Measurements from ENCODE around the gene SLC5A2.

The SLC5A2 gene

DNA sequence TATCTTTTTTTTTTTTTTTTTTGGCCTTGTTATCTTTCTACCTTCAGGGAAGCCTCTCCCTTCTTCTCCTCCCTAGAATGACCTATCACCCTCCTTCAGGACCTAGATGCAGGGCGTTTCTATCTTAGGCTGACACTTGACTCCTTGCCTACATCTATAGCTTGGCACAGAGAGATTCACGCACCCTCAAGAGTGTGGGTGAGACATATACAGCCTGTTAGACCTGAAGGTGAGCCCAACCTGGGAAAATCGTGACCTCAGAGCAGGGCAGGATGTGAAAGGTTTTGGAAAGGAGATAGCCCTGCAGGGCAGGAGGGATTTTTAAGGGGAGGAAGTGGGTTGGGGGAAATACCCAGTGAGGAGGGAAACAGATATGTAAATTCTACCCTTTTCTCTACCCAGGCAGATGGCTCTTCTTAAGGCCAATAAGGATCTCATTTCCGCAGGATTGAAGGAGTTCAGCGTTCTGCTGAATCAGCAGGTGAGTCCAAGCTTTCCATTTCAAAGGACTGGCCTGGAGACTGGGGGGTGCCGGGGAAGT lies 44.9 kb downstream of the SLC5A2 start, which contains the start of gene AHSP:
AHSP (plus strand) TSS at position 167 of the 541 bp plus-strand sequence; CDS start at position 407, 240 bp downstream.
- H3K9me3 ChIP-seq (replicated peaks in 1 of 2; ENCODE audit: control insufficient read depth in 2 of 2, insufficient read depth in 1 of 2, low read depth in 1 of 2, low read length in 2 of 2) = peaks cover 3 to 7% of the 10 kb centered on the region in 2 donors
- H3K27me3 ChIP-seq (ENCODE audit: control insufficient read depth in 3 of 3, insufficient read depth in 3 of 3, low read depth in 1 of 3, low read length in 3 of 3) = peaks cover 0 to 37% (median 34%) of the 10 kb centered on the region in 3 experiments
- H3K27ac ChIP-seq (replicated peaks; ENCODE audit: low read length) = no peak within 1 kb of the TSS
- no peak within 1 kb of the TSS for H4K91ac ChIP-seq (ENCODE audit: low read depth, low read length, poor library complexity)
- DNase-seq (ENCODE audit: low spot score) = no peak
- no peak within 1 kb of the TSS for H2AK5ac ChIP-seq (ENCODE audit: low read depth, low read length)
- H3K14ac ChIP-seq (ENCODE audit: low read length) = no peak within 1 kb of the TSS
- H2BK15ac ChIP-seq (ENCODE audit: low read length) = no peak within 1 kb of the TSS
- H3K4me3 ChIP-seq (ENCODE audit: low read length in 2 of 2) = peak within 1 kb of the TSS in 1 of 2 donors; percentile 32
- H2BK5ac ChIP-seq (ENCODE audit: low read length) = no peak within 1 kb of the TSS
- no CpG with 5 or more reads among the region's 6 CpGs for WGBS, 2 donors (ENCODE audit: extremely low coverage in 2 of 2, insufficient read length in 2 of 2, insufficient replicate concordance in 1 of 2)
- H3K18ac ChIP-seq (ENCODE audit: low read length) = no peak within 1 kb of the TSS
- no peak within 1 kb of the TSS for H4K8ac ChIP-seq (ENCODE audit: low read depth, low read length)
- H3K9ac ChIP-seq (ENCODE audit: low read depth, low read length, poor library complexity) = no peak within 1 kb of the TSS
- H2AFZ ChIP-seq (ENCODE audit: low read length) = peak within 1 kb of the TSS; percentile 78
- no peaks in the 10 kb centered on the region for H3K36me3 ChIP-seq (replicated peaks in 1 of 2; ENCODE audit: control insufficient read depth in 2 of 2, insufficient read depth in 2 of 2, low read length in 2 of 2)
- H3K79me1 ChIP-seq (ENCODE audit: low read depth, low read length) = no peaks in the 10 kb centered on the region
- H3K4me1 ChIP-seq (ENCODE audit: control insufficient read depth in 2 of 2, insufficient read depth in 1 of 2, low read depth in 1 of 2, low read length in 2 of 2) = peaks cover 0 to 4% of the 10 kb centered on the region in 2 donors
- no peak within 1 kb of the TSS for H3K4ac ChIP-seq (ENCODE audit: low read length)
- H2BK12ac ChIP-seq (ENCODE audit: low read length) = no peak within 1 kb of the TSS
- H3K23ac ChIP-seq (ENCODE audit: low read depth, low read length, poor library complexity) = no peak within 1 kb of the TSS
- H3K4me2 ChIP-seq (ENCODE audit: insufficient read depth, low read length, poor library complexity, severe bottlenecking) = peak within 1 kb of the TSS; percentile 56
- no peak within 1 kb of the TSS for H2BK120ac ChIP-seq (ENCODE audit: low read depth, low read length)

GRCh38 chr16:31528523-31529107 lies 45.7 kb downstream of the SLC5A2 start:
- H3K4me1 ChIP-seq (ENCODE audit: control insufficient read depth in 2 of 2, insufficient read depth in 1 of 2, low read depth in 1 of 2, low read length in 2 of 2) = peaks cover 0 to 4% of the 10 kb centered on the region in 2 donors
- WGBS, 2 donors (ENCODE audit: extremely low coverage in 2 of 2, insufficient read length in 2 of 2, insufficient replicate concordance in 1 of 2) = no CpG with 5 or more reads among the region's 11 CpGs
- no peak overlapping the region for H3K4ac ChIP-seq (ENCODE audit: low read length)
- H4K8ac ChIP-seq (ENCODE audit: low read depth, low read length) = no peak overlapping the region
- H3K9ac ChIP-seq (ENCODE audit: low read depth, low read length, poor library complexity) = no peak overlapping the region
- H3K14ac ChIP-seq (ENCODE audit: low read length) = no peak overlapping the region
- no peaks in the 10 kb centered on the region for H3K79me1 ChIP-seq (ENCODE audit: low read depth, low read length)
- DNase-seq (ENCODE audit: low spot score) = no peak
- no peak overlapping the region for H4K91ac ChIP-seq (ENCODE audit: low read depth, low read length, poor library complexity)
- no peak overlapping the region for H3K4me3 ChIP-seq (ENCODE audit: low read length in 2 of 2)
- H2BK12ac ChIP-seq (ENCODE audit: low read length) = no peak overlapping the region
- H2BK120ac ChIP-seq (ENCODE audit: low read depth, low read length) = no peak overlapping the region
- no peak overlapping the region for H2BK5ac ChIP-seq (ENCODE audit: low read length)
- no peak overlapping the region for H3K18ac ChIP-seq (ENCODE audit: low read length)
- peaks cover 0 to 42% (median 34%) of the 10 kb centered on the region in 3 experiments for H3K27me3 ChIP-seq (ENCODE audit: control insufficient read depth in 3 of 3, insufficient read depth in 3 of 3, low read depth in 1 of 3, low read length in 3 of 3)
- H3K36me3 ChIP-seq (replicated peaks in 1 of 2; ENCODE audit: control insufficient read depth in 2 of 2, insufficient read depth in 2 of 2, low read length in 2 of 2) = no peaks in the 10 kb centered on the region
- no peak overlapping the region for H2BK15ac ChIP-seq (ENCODE audit: low read length)
- H3K23ac ChIP-seq (ENCODE audit: low read depth, low read length, poor library complexity) = no peak overlapping the region
- H3K27ac ChIP-seq (replicated peaks; ENCODE audit: low read length) = no peak overlapping the region
- no peak overlapping the region for H2AK5ac ChIP-seq (ENCODE audit: low read depth, low read length)
- peak overlapping the region; percentile 56 for H3K4me2 ChIP-seq (ENCODE audit: insufficient read depth, low read length, poor library complexity, severe bottlenecking)
- peaks cover 3 to 9% of the 10 kb centered on the region in 2 donors for H3K9me3 ChIP-seq (replicated peaks in 1 of 2; ENCODE audit: control insufficient read depth in 2 of 2, insufficient read depth in 1 of 2, low read depth in 1 of 2, low read length in 2 of 2)
- peak overlapping the region; percentile 78 for H2AFZ ChIP-seq (ENCODE audit: low read length)

DNA sequence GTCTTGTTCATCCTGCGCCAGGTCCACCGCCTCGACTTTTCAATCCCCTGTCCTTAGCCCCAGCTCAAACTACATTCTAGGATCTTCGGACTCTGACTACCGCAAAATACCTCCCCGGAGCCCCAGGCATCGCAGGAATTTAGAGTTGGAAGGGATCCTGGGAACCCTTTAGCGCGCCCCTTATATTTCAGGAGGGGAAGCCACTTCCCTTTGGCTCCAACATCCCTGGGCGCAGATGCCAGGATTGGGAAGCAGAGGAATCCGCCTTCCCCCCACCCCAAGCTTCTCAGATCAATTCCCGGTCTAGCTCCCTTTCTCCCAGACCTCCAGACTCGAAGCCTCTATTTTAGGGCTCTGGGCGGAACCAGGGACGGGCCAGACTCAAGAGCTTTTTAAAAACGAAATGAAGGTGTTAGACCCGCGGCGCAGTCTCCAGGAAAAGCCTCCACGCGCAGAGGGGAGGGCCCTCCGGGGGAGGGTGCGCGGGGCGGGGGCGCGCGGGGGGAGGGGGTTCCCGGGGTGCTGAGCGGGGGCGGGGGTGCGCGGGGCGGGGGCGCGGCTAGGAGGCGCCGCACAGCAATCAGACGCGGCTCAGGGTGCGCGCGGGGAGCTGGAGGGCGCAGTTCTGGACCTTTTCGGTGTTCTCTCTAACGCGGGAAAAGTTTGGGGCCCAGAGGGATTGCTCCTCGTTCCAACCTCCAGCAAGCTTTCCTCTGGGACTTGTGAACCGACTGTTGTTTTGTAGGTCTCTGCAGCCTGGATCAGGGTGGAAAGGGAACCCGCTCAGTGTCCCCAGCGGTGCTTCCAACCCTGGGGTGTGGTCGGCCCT lies 46.4 kb downstream of the SLC5A2 start:
- Histone ChIP-seq H3K27ac (replicated peaks; ENCODE audit: low read length) (no peak overlapping the region), H2AK5ac (ENCODE audit: low read depth, low read length) (no peak overlapping the region), H4K91ac (ENCODE audit: low read depth, low read length, poor library complexity) (no peak overlapping the region), H2BK5ac (ENCODE audit: low read length) (no peak overlapping the region), H2BK120ac (ENCODE audit: low read depth, low read length) (no peak overlapping the region), H2AFZ (ENCODE audit: low read length) (peak overlapping the region; percentile 78), H3K4ac (ENCODE audit: low read length) (no peak overlapping the region), H3K9ac (ENCODE audit: low read depth, low read length, poor library complexity) (no peak overlapping the region), H3K4me2 (ENCODE audit: insufficient read depth, low read length, poor library complexity, severe bottlenecking) (peak overlapping the region; percentile 56), H3K36me3 (replicated peaks in 1 of 2; ENCODE audit: control insufficient read depth in 2 of 2, insufficient read depth in 2 of 2, low read length in 2 of 2) (no peaks in the 10 kb centered on the region), H3K9me3 (replicated peaks in 1 of 2; ENCODE audit: control insufficient read depth in 2 of 2, insufficient read depth in 1 of 2, low read depth in 1 of 2, low read length in 2 of 2) (peaks cover 3 to 9% of the 10 kb centered on the region in 2 donors), H2BK15ac (ENCODE audit: low read length) (peak overlapping the region; percentile 42), H2BK12ac (ENCODE audit: low read length) (no peak overlapping the region), H3K4me1 (ENCODE audit: control insufficient read depth in 2 of 2, insufficient read depth in 1 of 2, low read depth in 1 of 2, low read length in 2 of 2) (peaks cover 0 to 4% of the 10 kb centered on the region in 2 donors), H3K14ac (ENCODE audit: low read length) (no peak overlapping the region), H3K27me3 (ENCODE audit: control insufficient read depth in 3 of 3, insufficient read depth in 3 of 3, low read depth in 1 of 3, low read length in 3 of 3) (peaks cover 0 to 42% (median 34%) of the 10 kb centered on the region in 3 experiments), H3K23ac (ENCODE audit: low read depth, low read length, poor library complexity) (no peak overlapping the region), H3K79me1 (ENCODE audit: low read depth, low read length) (no peaks in the 10 kb centered on the region), H3K18ac (ENCODE audit: low read length) (no peak overlapping the region), H3K4me3 (ENCODE audit: low read length in 2 of 2) (peak overlapping the region; percentile 10 to 68), H4K8ac (ENCODE audit: low read depth, low read length) (no peak overlapping the region)
- no peak for DNase-seq (ENCODE audit: low spot score)
- no CpG with 5 or more reads among the region's 52 CpGs for WGBS, 2 donors (ENCODE audit: extremely low coverage in 2 of 2, insufficient read length in 2 of 2, insufficient replicate concordance in 1 of 2)

GRCh38 chr16:31529937-31530312 lies 47.0 kb downstream of the SLC5A2 start:
- Histone ChIP-seq H3K9ac (ENCODE audit: low read depth, low read length, poor library complexity) (no peak overlapping the region), H3K27me3 (ENCODE audit: control insufficient read depth in 3 of 3, insufficient read depth in 3 of 3, low read depth in 1 of 3, low read length in 3 of 3) (peaks cover 0 to 42% (median 34%) of the 10 kb centered on the region in 3 experiments), H3K4ac (ENCODE audit: low read length) (no peak overlapping the region), H3K14ac (ENCODE audit: low read length) (no peak overlapping the region), H3K79me1 (ENCODE audit: low read depth, low read length) (no peaks in the 10 kb centered on the region), H3K23ac (ENCODE audit: low read depth, low read length, poor library complexity) (no peak overlapping the region), H4K91ac (ENCODE audit: low read depth, low read length, poor library complexity) (no peak overlapping the region), H3K27ac (replicated peaks; ENCODE audit: low read length) (no peak overlapping the region), H4K8ac (ENCODE audit: low read depth, low read length) (no peak overlapping the region), H2AFZ (ENCODE audit: low read length) (peak overlapping the region; percentile 73), H2BK5ac (ENCODE audit: low read length) (no peak overlapping the region), H3K9me3 (replicated peaks in 1 of 2; ENCODE audit: control insufficient read depth in 2 of 2, insufficient read depth in 1 of 2, low read depth in 1 of 2, low read length in 2 of 2) (peaks cover 3 to 9% of the 10 kb centered on the region in 2 donors), H2BK15ac (ENCODE audit: low read length) (peak overlapping the region; percentile 42), H3K36me3 (replicated peaks in 1 of 2; ENCODE audit: control insufficient read depth in 2 of 2, insufficient read depth in 2 of 2, low read length in 2 of 2) (no peaks in the 10 kb centered on the region), H2BK12ac (ENCODE audit: low read length) (no peak overlapping the region), H2AK5ac (ENCODE audit: low read depth, low read length) (no peak overlapping the region), H3K4me1 (ENCODE audit: control insufficient read depth in 2 of 2, insufficient read depth in 1 of 2, low read depth in 1 of 2, low read length in 2 of 2) (peaks cover 0 to 4% of the 10 kb centered on the region in 2 donors), H2BK120ac (ENCODE audit: low read depth, low read length) (no peak overlapping the region), H3K18ac (ENCODE audit: low read length) (no peak overlapping the region), H3K4me3 (ENCODE audit: low read length in 2 of 2) (peak overlapping the region; percentile 10 to 68), H3K4me2 (ENCODE audit: insufficient read depth, low read length, poor library complexity, severe bottlenecking) (peak overlapping the region; percentile 56)
- WGBS, 2 donors (ENCODE audit: extremely low coverage in 2 of 2, insufficient read length in 2 of 2, insufficient replicate concordance in 1 of 2) = no CpG with 5 or more reads among the region's 17 CpGs
- DNase-seq (ENCODE audit: low spot score) = no peak
